GM19193 (cell line): ENCODE results near the gene ST6GALNAC1.

ENCODE experiments used
- POLR2A ChIP-seq: IDR thresholded peaks from 4 replicates; pipeline ENCODE4 v1.6.1; 2011; ENCODE audit not compliant: insufficient read depth, insufficient read length; ENCODE audit errors: extremely low read depth

Gene ST6GALNAC1

GRCh38 chr17:76599694-76600460, 43.7 kb downstream of the ST6GALNAC1 start:
- TF ChIP-seq POLR2A: no peak

- TF ChIP-seq POLR2A: no peak
These were observed 45.5 kb downstream of the ST6GALNAC1 start for GRCh38 chr17:76598004-76598439.

GRCh38 chr17:76597156-76598003, 46.2 kb downstream of the ST6GALNAC1 start:
- TF ChIP-seq POLR2A: no peak

GRCh38 chr17:76594690-76595089, 48.9 kb downstream of the ST6GALNAC1 start:
- no peak for TF ChIP-seq POLR2A

GRCh38 chr17:76593959-76594358, 49.6 kb downstream of the ST6GALNAC1 start:
- TF ChIP-seq POLR2A: no peak

GRCh38 chr17:76593384-76593826, 50.2 kb downstream of the ST6GALNAC1 start:
- no peak for TF ChIP-seq POLR2A

GRCh38 chr17:76588182-76588581, 55.4 kb downstream of the ST6GALNAC1 start:
- TF ChIP-seq POLR2A: no peak

- no peak for TF ChIP-seq POLR2A
These were observed 56.6 kb downstream of the ST6GALNAC1 start for GRCh38 chr17:76586741-76587487.

GRCh38 chr17:76585649-76586593, 57.6 kb downstream of the ST6GALNAC1 start, which contains the start of gene ST6GALNAC2:
TSS of gene ST6GALNAC2 (minus strand) at chr17:76585860. CDS start at chr17:76585808, 52 bp downstream.
- TF ChIP-seq POLR2A: no peak

GRCh38 chr17:76585033-76585648, 58.4 kb downstream of the ST6GALNAC1 start:
- no peak for TF ChIP-seq POLR2A

- TF ChIP-seq POLR2A: no peak
These were observed 59.0 kb downstream of the ST6GALNAC1 start for GRCh38 chr17:76584427-76585032.

GRCh38 chr17:76582660-76583059, 60.9 kb downstream of the ST6GALNAC1 start:
- TF ChIP-seq POLR2A: no peak

GRCh38 chr17:76581515-76581914, 62.0 kb downstream of the ST6GALNAC1 start:
- no peak for TF ChIP-seq POLR2A

GRCh38 chr17:76579281-76579680, 64.3 kb downstream of the ST6GALNAC1 start:
- TF ChIP-seq POLR2A: no peak

- TF ChIP-seq POLR2A: no peak
These were observed 65.2 kb downstream of the ST6GALNAC1 start for GRCh38 chr17:76578376-76578775.
